ENCODE measurements around the gene TNS2. TPM values are rescaled to one million over a fixed set of nuclear protein-coding genes. Genes with fewer than 3 reads are reported as not detected.

Gene TNS2
- total and polyA plus RNA-seq, 9 of the 15 experiments (the other 6 are each of a cell fraction or from before 2014, with no cell fraction given): 0.28 to 3.1 (median 1.2) TPM; not detected in 1

DNA sequence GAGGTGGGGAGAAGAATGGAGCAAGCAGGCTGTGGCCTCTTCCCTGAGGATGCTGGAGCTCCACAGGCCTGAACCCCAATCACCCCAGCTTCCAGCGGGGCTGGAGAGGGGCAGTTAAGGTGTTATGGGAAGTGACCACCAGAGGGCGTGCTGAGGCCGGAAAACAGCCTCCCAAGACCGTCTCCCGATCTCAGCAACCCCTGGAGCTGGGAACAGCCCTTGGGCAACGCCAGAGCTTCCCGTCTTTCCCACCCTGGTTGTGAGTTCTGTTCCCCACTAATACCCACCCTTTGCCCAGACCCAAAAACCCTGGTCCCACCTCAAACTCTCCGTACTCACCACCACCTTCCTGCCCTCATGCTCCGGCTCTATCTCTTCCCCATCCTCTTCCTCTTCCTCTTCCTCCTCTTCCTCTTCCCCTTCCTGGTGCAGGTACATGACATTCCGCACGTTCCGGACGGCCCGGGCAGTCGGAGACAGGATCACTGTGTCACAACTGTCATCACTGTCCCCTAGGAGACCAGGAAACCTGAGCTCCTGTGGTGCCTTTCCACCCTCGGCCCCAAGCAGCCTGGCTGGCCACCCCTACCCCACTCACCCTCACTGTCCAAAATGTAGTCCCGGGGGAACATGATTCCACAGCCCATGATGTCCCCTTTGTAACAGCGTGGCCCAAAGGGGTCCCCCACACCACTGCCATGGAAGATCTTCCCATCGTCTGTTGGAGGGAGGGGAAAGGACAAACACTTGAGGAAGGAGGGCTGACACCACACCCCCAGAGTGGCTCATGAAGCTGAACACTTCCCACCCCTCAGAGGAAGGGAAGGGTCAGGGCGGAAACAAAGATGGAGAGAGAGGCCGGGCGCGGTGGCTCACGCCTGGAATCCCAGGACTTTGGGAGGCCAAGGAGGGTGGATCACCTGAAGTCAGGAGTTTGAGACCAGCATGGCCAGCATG, 16.4 kb downstream of the TNS2 start (continued):
- TF ChIP-seq, protein P1, sequence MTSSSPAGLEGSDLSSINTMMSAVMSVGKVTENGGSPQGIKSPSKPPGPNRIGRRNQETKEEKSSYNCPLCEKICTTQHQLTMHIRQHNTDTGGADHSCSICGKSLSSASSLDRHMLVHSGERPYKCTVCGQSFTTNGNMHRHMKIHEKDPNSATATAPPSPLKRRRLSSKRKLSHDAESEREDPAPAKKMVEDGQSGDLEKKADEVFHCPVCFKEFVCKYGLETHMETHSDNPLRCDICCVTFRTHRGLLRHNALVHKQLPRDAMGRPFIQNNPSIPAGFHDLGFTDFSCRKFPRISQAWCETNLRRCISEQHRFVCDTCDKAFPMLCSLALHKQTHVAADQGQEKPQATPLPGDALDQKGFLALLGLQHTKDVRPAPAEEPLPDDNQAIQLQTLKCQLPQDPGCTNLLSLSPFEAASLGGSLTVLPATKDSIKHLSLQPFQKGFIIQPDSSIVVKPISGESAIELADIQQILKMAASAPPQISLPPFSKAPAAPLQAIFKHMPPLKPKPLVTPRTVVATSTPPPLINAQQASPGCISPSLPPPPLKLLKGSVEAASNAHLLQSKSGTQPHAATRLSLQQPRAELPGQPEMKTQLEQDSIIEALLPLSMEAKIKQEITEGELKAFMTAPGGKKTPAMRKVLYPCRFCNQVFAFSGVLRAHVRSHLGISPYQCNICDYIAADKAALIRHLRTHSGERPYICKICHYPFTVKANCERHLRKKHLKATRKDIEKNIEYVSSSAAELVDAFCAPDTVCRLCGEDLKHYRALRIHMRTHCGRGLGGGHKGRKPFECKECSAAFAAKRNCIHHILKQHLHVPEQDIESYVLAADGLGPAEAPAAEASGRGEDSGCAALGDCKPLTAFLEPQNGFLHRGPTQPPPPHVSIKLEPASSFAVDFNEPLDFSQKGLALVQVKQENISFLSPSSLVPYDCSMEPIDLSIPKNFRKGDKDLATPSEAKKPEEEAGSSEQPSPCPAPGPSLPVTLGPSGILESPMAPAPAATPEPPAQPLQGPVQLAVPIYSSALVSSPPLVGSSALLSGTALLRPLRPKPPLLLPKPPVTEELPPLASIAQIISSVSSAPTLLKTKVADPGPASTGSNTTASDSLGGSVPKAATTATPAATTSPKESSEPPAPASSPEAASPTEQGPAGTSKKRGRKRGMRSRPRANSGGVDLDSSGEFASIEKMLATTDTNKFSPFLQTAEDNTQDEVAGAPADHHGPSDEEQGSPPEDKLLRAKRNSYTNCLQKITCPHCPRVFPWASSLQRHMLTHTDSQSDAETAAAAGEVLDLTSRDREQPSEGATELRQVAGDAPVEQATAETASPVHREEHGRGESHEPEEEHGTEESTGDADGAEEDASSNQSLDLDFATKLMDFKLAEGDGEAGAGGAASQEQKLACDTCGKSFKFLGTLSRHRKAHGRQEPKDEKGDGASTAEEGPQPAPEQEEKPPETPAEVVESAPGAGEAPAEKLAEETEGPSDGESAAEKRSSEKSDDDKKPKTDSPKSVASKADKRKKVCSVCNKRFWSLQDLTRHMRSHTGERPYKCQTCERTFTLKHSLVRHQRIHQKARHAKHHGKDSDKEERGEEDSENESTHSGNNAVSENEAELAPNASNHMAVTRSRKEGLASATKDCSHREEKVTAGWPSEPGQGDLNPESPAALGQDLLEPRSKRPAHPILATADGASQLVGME (CRISPR knock-in tag; IDR thresholded peaks at IDR 0.05): 0 out of 2 replicates have a peak, but pooled peaks have one; percentile 40
- peak; percentile 30; the same call in 1 of the 2 replicates for TF ChIP-seq TOE1 (IDR thresholded peaks at IDR 0.05; ENCODE audit: borderline replicate concordance)
- TF ChIP-seq TOE1 (CRISPR knock-in tag; IDR thresholded peaks at IDR 0.05; ENCODE audit: borderline replicate concordance, low read depth): no peak
- peak; percentile 49; the same call in 1 of the 2 replicates for TF ChIP-seq RB1 (IDR thresholded peaks at IDR 0.05; ENCODE audit: low read depth)
- TF ChIP-seq, protein P2, sequence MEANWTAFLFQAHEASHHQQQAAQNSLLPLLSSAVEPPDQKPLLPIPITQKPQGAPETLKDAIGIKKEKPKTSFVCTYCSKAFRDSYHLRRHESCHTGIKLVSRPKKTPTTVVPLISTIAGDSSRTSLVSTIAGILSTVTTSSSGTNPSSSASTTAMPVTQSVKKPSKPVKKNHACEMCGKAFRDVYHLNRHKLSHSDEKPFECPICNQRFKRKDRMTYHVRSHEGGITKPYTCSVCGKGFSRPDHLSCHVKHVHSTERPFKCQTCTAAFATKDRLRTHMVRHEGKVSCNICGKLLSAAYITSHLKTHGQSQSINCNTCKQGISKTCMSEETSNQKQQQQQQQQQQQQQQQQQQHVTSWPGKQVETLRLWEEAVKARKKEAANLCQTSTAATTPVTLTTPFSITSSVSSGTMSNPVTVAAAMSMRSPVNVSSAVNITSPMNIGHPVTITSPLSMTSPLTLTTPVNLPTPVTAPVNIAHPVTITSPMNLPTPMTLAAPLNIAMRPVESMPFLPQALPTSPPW (CRISPR knock-in tag; IDR thresholded peaks at IDR 0.05): peak; percentile 41
- no peak for TF ChIP-seq PML (IDR thresholded peaks at IDR 0.05; ENCODE audit: low read length)
- TF ChIP-seq, protein P3, sequence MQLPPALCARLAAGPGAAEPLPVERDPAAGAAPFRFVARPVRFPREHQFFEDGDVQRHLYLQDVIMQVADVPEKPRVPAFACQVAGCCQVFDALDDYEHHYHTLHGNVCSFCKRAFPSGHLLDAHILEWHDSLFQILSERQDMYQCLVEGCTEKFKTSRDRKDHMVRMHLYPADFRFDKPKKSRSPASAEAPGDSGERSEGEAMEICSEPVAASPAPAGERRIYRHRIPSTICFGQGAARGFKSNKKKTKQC (CRISPR knock-in tag; IDR thresholded peaks at IDR 0.05): no peak
- 0 out of 4 replicates have a peak, but pooled peaks of 1 of the 2 experiments have one; percentile 33 for TF ChIP-seq MAZ (CRISPR knock-in tag; conservative IDR thresholded peaks at IDR 0.05 in 1 of 2, IDR thresholded peaks at IDR 0.05 in 1 of 2)
- no peak for TF ChIP-seq ILF3 (IDR thresholded peaks at IDR 0.05; ENCODE audit: borderline replicate concordance)
- no peak for TF ChIP-seq HNRNPUL1 (IDR thresholded peaks at IDR 0.05; ENCODE audit: low read length)
- TF ChIP-seq, protein P4, sequence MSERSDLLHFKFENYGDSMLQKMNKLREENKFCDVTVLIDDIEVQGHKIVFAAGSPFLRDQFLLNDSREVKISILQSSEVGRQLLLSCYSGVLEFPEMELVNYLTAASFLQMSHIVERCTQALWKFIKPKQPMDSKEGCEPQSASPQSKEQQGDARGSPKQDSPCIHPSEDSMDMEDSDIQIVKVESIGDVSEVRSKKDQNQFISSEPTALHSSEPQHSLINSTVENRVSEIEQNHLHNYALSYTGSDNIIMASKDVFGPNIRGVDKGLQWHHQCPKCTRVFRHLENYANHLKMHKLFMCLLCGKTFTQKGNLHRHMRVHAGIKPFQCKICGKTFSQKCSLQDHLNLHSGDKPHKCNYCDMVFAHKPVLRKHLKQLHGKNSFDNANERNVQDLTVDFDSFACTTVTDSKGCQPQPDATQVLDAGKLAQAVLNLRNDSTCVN (CRISPR knock-in tag; IDR thresholded peaks at IDR 0.05): no peak
- peak; percentile 94; the same call in 1 of the 2 replicates for TF ChIP-seq HDGF (IDR thresholded peaks at IDR 0.05)
- 0 out of 2 replicates have a peak, but pooled peaks have one; percentile 8 for TF ChIP-seq CREM (IDR thresholded peaks at IDR 0.05; ENCODE audit: low read depth)
- 0 out of 2 replicates have a peak, but pooled peaks have one; percentile 28 for TF ChIP-seq DPF2 (IDR thresholded peaks at IDR 0.05)
- no peak for TF ChIP-seq ZBTB8A (IDR thresholded peaks at IDR 0.05; ENCODE audit: partially characterized antibody)
- TF ChIP-seq, protein P5, sequence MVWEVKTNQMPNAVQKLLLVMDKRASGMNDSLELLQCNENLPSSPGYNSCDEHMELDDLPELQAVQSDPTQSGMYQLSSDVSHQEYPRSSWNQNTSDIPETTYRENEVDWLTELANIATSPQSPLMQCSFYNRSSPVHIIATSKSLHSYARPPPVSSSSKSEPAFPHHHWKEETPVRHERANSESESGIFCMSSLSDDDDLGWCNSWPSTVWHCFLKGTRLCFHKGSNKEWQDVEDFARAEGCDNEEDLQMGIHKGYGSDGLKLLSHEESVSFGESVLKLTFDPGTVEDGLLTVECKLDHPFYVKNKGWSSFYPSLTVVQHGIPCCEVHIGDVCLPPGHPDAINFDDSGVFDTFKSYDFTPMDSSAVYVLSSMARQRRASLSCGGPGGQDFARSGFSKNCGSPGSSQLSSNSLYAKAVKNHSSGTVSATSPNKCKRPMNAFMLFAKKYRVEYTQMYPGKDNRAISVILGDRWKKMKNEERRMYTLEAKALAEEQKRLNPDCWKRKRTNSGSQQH (CRISPR knock-in tag; IDR thresholded peaks at IDR 0.05): peak; percentile 48; the same call in 1 of the 2 replicates
